SK-N-SH treated with all-trans-retinoic acid at 6 μM for 48 hours (cell line): ENCODE data around the gene TSEN2.

ENCODE experiments used
- CREB5 ChIP-seq: fragments of 250-450 bp; sonication (Bioruptor Pico); IDR thresholded peaks from 2 replicates; pipeline ENCODE4 v1.5.1; 2020; ENCODE audit warnings: low read depth, mild to moderate bottlenecking, moderate library complexity
- CSDC2 ChIP-seq: fragments of 250-450 bp; sonication (Bioruptor Pico); IDR thresholded peaks from 2 replicates; pipeline ENCODE4 v1.5.0; 2020; ENCODE audit warnings: mild to moderate bottlenecking, moderate library complexity
- CSRNP3 ChIP-seq: fragments of 250-450 bp; sonication (Bioruptor Pico); IDR thresholded peaks from 2 replicates; pipeline ENCODE4 v1.5.1; 2021; ENCODE audit warnings: mild to moderate bottlenecking, moderate library complexity
- PATZ1 ChIP-seq: fragments of 250-450 bp; sonication (Bioruptor Pico); IDR thresholded peaks from 2 replicates; pipeline ENCODE4 v1.8.0; 2020; ENCODE audit warnings: mild to moderate bottlenecking, moderate library complexity, borderline replicate concordance
- RARB ChIP-seq: fragments of 250-450 bp; sonication (Bioruptor Pico); IDR thresholded peaks from 2 replicates; pipeline ENCODE4 v1.8.0; 2021; ENCODE audit warnings: mild to moderate bottlenecking, moderate library complexity
- TOX ChIP-seq: fragments of 250-450 bp; sonication (Bioruptor Pico); IDR thresholded peaks from 2 replicates; pipeline ENCODE4 v1.8.0; 2021; ENCODE audit warnings: mild to moderate bottlenecking, moderate library complexity, borderline replicate concordance
- ZFP3 ChIP-seq: fragments of 250-450 bp; sonication (Bioruptor Pico); IDR thresholded peaks from 2 replicates; pipeline ENCODE4 v1.5.0; 2020; ENCODE audit warnings: mild to moderate bottlenecking, moderate library complexity
- ZFP30 ChIP-seq: fragments of 450-650 bp; formaldehyde crosslinking; IDR thresholded peaks from 2 replicates; pipeline ENCODE4 v1.5.0; 2022; ENCODE audit warnings: mild to moderate bottlenecking, moderate library complexity

DNA sequence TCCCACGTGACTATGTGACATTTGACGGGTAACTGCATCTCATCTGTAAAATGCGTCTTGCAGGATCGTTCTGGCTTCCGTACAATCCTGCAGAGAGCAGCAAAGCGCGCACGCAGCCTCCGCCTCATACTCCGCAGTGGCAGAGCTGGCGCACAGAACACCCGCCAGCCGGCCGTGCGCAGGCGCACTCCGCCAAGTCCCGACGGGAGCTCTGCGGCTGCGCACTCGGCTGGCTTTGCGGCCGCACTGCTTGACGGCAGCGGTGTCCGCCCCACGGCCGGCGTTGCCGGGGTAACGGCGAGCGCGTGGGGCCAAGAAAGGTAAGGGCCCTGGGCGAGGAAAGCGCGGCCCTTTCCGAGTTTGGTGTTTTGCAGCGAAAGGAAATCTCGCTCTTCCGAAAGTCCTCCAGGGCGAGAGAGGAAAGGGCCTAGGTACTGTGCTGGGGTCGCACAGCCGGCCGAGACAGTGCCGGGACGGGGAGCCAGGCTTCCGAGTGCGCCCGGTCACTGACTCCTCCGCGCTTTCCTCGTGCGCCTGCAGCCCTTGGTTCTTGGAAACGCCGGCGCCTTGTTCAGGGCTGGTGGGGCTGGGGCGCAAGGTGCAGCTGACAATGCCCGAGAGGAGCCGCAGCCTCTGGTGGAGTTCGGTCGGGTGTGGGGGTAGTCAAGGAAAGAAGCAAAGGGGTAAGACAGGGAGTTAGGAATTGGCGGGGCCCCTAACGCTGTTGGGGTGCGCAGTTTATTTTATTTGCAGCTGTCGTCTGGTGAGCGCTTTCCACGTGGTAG, at the start of gene TSEN2:
- TF ChIP-seq CSRNP3 (CRISPR knock-in tag) = no peak
- TF ChIP-seq CREB5 = no peak
- TF ChIP-seq PATZ1 (CRISPR knock-in tag) = no peak
- no peak for TF ChIP-seq ZFP3 (CRISPR knock-in tag)
- no peak for TF ChIP-seq ZFP30 (CRISPR knock-in tag)
- TF ChIP-seq TOX (CRISPR knock-in tag) = no peak
- TF ChIP-seq CSDC2 = no peak
- TF ChIP-seq RARB (CRISPR knock-in tag) = no peak
